K562 (cell line): ENCODE data around the gene ATP5F1D. TPM values are rescaled to one million over a fixed set of nuclear protein-coding genes. Genes with fewer than 3 reads are reported as not detected.
A peak's percentile ranks its signal among the peaks of the same experiment; 100 is the strongest.

Source experiments
- ARID4B ChIP-seq: sonication (generic); formaldehyde crosslinking; IDR thresholded peaks from 2 replicates; pipeline ENCODE4 v1.8.0; 2022; ENCODE audit warnings: mild to moderate bottlenecking, missing genetic modification reagents
- CBX8 ChIP-seq: fragments of 200-600 bp; sonication (generic); IDR thresholded peaks from 2 replicates; pipeline ENCODE4 v1.6.1; 2012; ENCODE audit warnings: borderline replicate concordance, mixed run types, low read depth, mild to moderate bottlenecking, moderate library complexity, mixed read lengths, low read length, control low read depth, inconsistent platforms; ENCODE audit not compliant: poor library complexity, severe bottlenecking; ENCODE audit errors: extremely low read depth
- CEBPG ChIP-seq, 3 experiments: fragments of 200-800 bp in 1 of 3; sonication (Bioruptor generic) in 1 of 3; sonication (generic) in 1 of 3; formaldehyde crosslinking in 1 of 3; IDR thresholded peaks in 2 of 3; conservative IDR thresholded peaks in 1 of 3; 2 replicates each; pipeline versions ENCODE4 v1.6.1 to v1.8.0; 2016 to 2022; ENCODE audit warnings: missing compliant biosample characterization in 2 of 3, missing genetic modification characterization in 2 of 3, mild to moderate bottlenecking in 1 of 3, missing genetic modification reagents in 1 of 3
- ETV5 ChIP-seq: sonication (generic); formaldehyde crosslinking; IDR thresholded peaks from 2 replicates; pipeline ENCODE4 v1.4.0; 2020; ENCODE audit warnings: low read depth, mild to moderate bottlenecking, missing genetic modification reagents
- FOXK1 ChIP-seq: sonication (generic); formaldehyde crosslinking; IDR thresholded peaks from 2 replicates; pipeline ENCODE4 v1.8.0; 2022; ENCODE audit warnings: missing genetic modification reagents, mild to moderate bottlenecking, borderline replicate concordance
- MBD2 ChIP-seq: sonication (generic); IDR thresholded peaks from 2 replicates; pipeline ENCODE4 v1.6.1; 2016; ENCODE audit warnings: low read depth, borderline replicate concordance
- MTA3 ChIP-seq: fragments of 450-650 bp; formaldehyde crosslinking; IDR thresholded peaks from 2 replicates; pipeline ENCODE4 v1.6.1; 2017; ENCODE audit warnings: mild to moderate bottlenecking, borderline replicate concordance
- NUFIP1 ChIP-seq: fragments of 450-650 bp; IDR thresholded peaks from 2 replicates; pipeline ENCODE4 v1.6.1; 2018; ENCODE audit not compliant: partially characterized antibody
- PML ChIP-seq: IDR thresholded peaks from 2 replicates; pipeline ENCODE4 v1.6.1; 2012; ENCODE audit warnings: low read length, inconsistent platforms
- POLR2AphosphoS2 ChIP-seq: IDR thresholded peaks from 2 replicates; pipeline ENCODE4 v1.6.1; 2012; ENCODE audit warnings: low read length, improper control_type of control experiment
- RBFOX2 ChIP-seq: fragments of 200-400 bp; formaldehyde crosslinking; IDR thresholded peaks from 2 replicates; pipeline ENCODE4 v1.6.1; 2017; ENCODE audit warnings: low read depth, mild to moderate bottlenecking, low read length, moderate library complexity
- SIRT6 ChIP-seq: IDR thresholded peaks from one replicate; pipeline ENCODE4 v1.6.1; 2012; ENCODE audit warnings: low read depth, mild to moderate bottlenecking, control low read depth, inconsistent platforms, low read length, moderate library complexity
- SP1 ChIP-seq: sonication (generic); formaldehyde crosslinking; IDR thresholded peaks from 2 replicates; pipeline ENCODE4 v1.8.1; 2022; ENCODE audit warnings: mild to moderate bottlenecking, missing genetic modification reagents
- STAG1 ChIP-seq: sonication (generic); formaldehyde crosslinking; IDR thresholded peaks from 2 replicates; pipeline ENCODE4 v1.5.0; 2020; ENCODE audit warnings: missing genetic modification reagents, borderline replicate concordance
- TAL1 ChIP-seq: fragments of 450-650 bp; IDR thresholded peaks from 2 replicates; pipeline ENCODE4 v1.6.1; 2016; ENCODE audit warnings: mild to moderate bottlenecking
- ZBTB26 ChIP-seq: fragments of 450-650 bp; formaldehyde crosslinking; IDR thresholded peaks from 2 replicates; pipeline ENCODE4 v1.4.0; 2022; ENCODE audit warnings: missing genetic modification characterization
- ZFX ChIP-seq: sonication (generic); formaldehyde crosslinking; IDR thresholded peaks from 2 replicates; pipeline ENCODE4 v1.8.0; 2022; ENCODE audit warnings: mild to moderate bottlenecking, missing genetic modification reagents, moderate library complexity
- ZNF354B ChIP-seq: fragments of 250-450 bp; sonication (Bioruptor Pico); IDR thresholded peaks from 2 replicates; pipeline ENCODE4 v1.4.0; 2020
- ZNF436 ChIP-seq: fragments of 250-450, 450-650 bp; sonication (Bioruptor Pico); formaldehyde crosslinking; IDR thresholded peaks from 2 replicates; pipeline ENCODE4 v1.7.0; 2020; ENCODE audit warnings: mild to moderate bottlenecking
- ZNF77 ChIP-seq: fragments of 250-450 bp; sonication (Bioruptor Pico); IDR thresholded peaks from 2 replicates; pipeline ENCODE4 v1.5.0; 2020
- polyA plus RNA-seq, 8 experiments: library from polyadenylated mRNA; depleted of rRNA in 4 of 8; stranded (reverse) in 5 of 8; unstranded in 3 of 8; fragments of >200 nt; fragmentation: Nextera tagmentation in 2 of 8; fragmentation: Illumina TruSeq in 1 of 8; extraction: Ambion mirVana in 2 of 8; extraction: Trizol in 1 of 8; gene quantifications; 2 replicates each; pipeline versions ENCODE4 v1.2.1 to v1.2.3, GENCODE V29; 2011 to 2014; ENCODE audit warnings: inconsistent platforms in 1 of 8, missing spikeins in 1 of 8
- total RNA-seq, 7 experiments: library from RNA; depleted of rRNA in 6 of 7; stranded (reverse); fragments of >200 nt in 6 of 7; fragmentation: Illumina TruSeq in 2 of 7; extraction: Trizol in 2 of 7; gene quantifications; 2 replicates each; pipeline versions ENCODE4 v1.2.1 to v1.2.3, GENCODE V29; 2011 to 2021; ENCODE audit warnings: low replicate concordance in 1 of 7
- TF ChIP-seq, protein P1 (sequence below), 2 experiments: IDR thresholded peaks; 2 replicates each; pipeline ENCODE4 v1.6.1; 2011; ENCODE audit warnings: borderline replicate concordance in 1 of 2, control low read depth in 1 of 2, low read depth in 1 of 2, low read length in 1 of 2, mild to moderate bottlenecking in 1 of 2, mixed read lengths in 1 of 2, moderate library complexity in 1 of 2; ENCODE audit not compliant: insufficient read depth in 1 of 2, insufficient read length in 1 of 2, poor library complexity in 1 of 2, severe bottlenecking in 1 of 2; ENCODE audit errors: extremely low read depth in 1 of 2

Gene ATP5F1D
- total and polyA plus RNA-seq, 9 of the 15 experiments (the other 6 are each of a cell fraction or from before 2014, with no cell fraction given) = 3.9 to 409 (median 36.8) TPM

DNA sequence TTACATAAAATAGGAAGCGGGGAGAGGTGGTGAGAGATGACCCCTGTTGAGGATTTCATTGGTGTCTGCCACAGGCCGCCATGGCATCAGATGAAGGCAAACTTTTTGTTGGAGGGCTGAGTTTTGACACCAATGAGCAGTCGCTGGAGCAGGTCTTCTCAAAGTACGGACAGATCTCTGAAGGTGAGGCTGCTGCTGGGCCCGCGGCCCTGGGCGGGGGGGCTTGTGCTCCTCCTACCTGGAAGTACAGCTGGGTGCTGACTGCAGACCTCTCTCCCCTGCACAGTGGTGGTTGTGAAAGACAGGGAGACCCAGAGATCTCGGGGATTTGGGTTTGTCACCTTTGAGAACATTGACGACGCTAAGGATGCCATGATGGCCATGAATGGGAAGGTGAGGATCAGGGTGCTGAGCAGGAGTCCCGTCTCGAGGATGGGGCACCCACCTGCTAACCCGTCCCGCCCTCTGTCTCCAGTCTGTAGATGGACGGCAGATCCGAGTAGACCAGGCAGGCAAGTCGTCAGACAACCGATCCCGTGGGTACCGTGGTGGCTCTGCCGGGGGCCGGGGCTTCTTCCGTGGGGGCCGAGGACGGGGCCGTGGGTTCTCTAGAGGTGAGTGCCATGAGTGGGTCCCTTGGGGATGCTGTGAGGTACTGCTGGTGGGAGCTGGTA lies 29.4 kb downstream of the ATP5F1D start (continued):
- 0 out of 2 replicates have a peak, but pooled peaks have one; percentile 21 for TF ChIP-seq ZNF436
- TF ChIP-seq ETV5 = 0 out of 2 replicates have a peak, but pooled peaks have one; percentile 10
- TF ChIP-seq FOXK1 (CRISPR knock-in tag) = no peak
- no peak for TF ChIP-seq ZNF77 (CRISPR knock-in tag)
- peak; percentile 42; the same call in 1 of the 2 replicates for TF ChIP-seq ARID4B (CRISPR knock-in tag)
- TF ChIP-seq CBX8 = no peak
- TF ChIP-seq, protein P1, sequence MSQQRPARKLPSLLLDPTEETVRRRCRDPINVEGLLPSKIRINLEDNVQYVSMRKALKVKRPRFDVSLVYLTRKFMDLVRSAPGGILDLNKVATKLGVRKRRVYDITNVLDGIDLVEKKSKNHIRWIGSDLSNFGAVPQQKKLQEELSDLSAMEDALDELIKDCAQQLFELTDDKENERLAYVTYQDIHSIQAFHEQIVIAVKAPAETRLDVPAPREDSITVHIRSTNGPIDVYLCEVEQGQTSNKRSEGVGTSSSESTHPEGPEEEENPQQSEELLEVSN (IDR thresholded peaks at IDR 0.05; ENCODE audit: borderline replicate concordance in 1 of 2, extremely low read depth in 1 of 2, insufficient read depth in 1 of 2, insufficient read length in 1 of 2, low read depth in 1 of 2, low read length in 1 of 2, poor library complexity in 1 of 2, severe bottlenecking in 1 of 2) = peak in 1 of 2 experiments; percentile 59
- peak; percentile 33; the same call in 1 of the 2 replicates for TF ChIP-seq POLR2AphosphoS2
- 0 out of 2 replicates have a peak, but pooled peaks have one; percentile 56 for TF ChIP-seq SP1
- TF ChIP-seq ZFX = peak; percentile 18; the same call in 1 of the 2 replicates
- no peak for TF ChIP-seq MTA3
- no peak for TF ChIP-seq ZNF354B
- TF ChIP-seq STAG1 (CRISPR knock-in tag) = 0 out of 2 replicates have a peak, but pooled peaks have one; percentile 22
- TF ChIP-seq TAL1 = no peak
- TF ChIP-seq MBD2 = no peak
- no peak for TF ChIP-seq NUFIP1
- peak; percentile 10; the same call in 1 of the 2 replicates for TF ChIP-seq ZBTB26 (CRISPR knock-in tag)
- no peak for TF ChIP-seq CEBPG (CRISPR knock-in tag; IDR thresholded peaks at IDR 0.05)
- TF ChIP-seq CEBPG (tag; conservative IDR thresholded peaks at IDR 0.05 in 1 of 2, IDR thresholded peaks at IDR 0.05 in 1 of 2) = no peak
- TF ChIP-seq SIRT6 = no peak
- TF ChIP-seq RBFOX2 = peak; percentile 2; the same call in 1 of the 2 replicates
- peak; percentile 12; the same call in 1 of the 2 replicates for TF ChIP-seq PML
